ENCODE results near the gene TFF1. TPM values are rescaled to one million over a fixed set of nuclear protein-coding genes. Genes with fewer than 3 reads are reported as not detected.

Gene TFF1
- not detected for total RNA-seq

GRCh38 chr21:42366292-42367010 lies at the start of gene TFF1:
TSS of gene TFF1 (minus strand) at chr21:42366535. CDS start at chr21:42366495, 40 bp downstream.

GRCh38 chr21:42403611-42404231 lies 37.4 kb upstream of the TFF1 start, which contains the start of gene UBASH3A:
TSS of gene UBASH3A (plus strand) at chr21:42403902. CDS start at chr21:42403946, 44 bp downstream.

GRCh38 chr21:42395905-42396651 lies 29.7 kb upstream of the TFF1 start, which contains the start of gene TMPRSS3:
TSS of gene TMPRSS3 (minus strand) at chr21:42396052. CDS start at chr21:42395417, 635 bp downstream.

DNA sequence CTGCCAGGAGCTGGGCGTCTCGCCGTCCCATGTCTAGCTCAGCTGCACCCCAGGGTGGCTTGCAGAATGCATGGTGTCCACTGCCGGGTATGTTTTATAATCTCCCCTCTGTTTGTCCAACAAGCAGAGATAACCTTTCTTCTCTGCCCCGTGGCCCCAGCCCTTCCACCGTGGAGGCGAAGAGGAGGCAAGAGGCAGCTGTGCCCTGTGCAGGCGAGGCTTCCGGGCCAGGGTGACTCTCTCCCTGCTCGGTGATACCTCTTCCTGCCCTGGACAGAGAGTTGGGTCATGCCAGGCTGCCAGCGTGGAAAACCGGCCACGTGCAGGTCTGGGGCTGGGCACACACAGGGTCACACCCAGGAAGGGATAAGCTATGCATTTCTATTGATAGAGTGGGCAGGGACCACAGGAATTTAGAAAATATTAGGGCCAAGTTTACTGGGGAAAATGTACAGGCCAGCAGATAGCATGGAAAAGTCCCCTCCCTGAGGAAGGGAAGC lies 15.4 kb downstream of the TFF1 start, which contains the start of gene TFF2:
Gene TFF2 (minus strand): TSS at position 68 of the 500 bp plus-strand sequence. CDS start 37 bp downstream, at position 31.

GRCh38 chr21:42315296-42315891 lies 50.9 kb downstream of the TFF1 start, which contains the start of gene TFF3:
TSS of gene TFF3 (minus strand) at chr21:42315409. CDS start at chr21:42315374, 35 bp downstream.

Other genes starting within 250 kb of the TFF1 start
- 10 to 100 TPM; 14.0 to 16.3 TPM for gene ABCG1, start 147.4 kb downstream of the TFF1 start, total RNA-seq
- not detected for gene TFF3, start 51.1 kb downstream of the TFF1 start, total RNA-seq
- not detected for gene TFF2, start 15.5 kb downstream of the TFF1 start, total RNA-seq
- gene TMPRSS3, start 29.5 kb upstream of the TFF1 start, total RNA-seq, result 1 to 10 TPM; 5.1 to 5.2 TPM
- 10 to 100 TPM; 71.5 to 72.4 TPM for gene UBASH3A, start 37.4 kb upstream of the TFF1 start, total RNA-seq
- gene RSPH1, start 129.7 kb upstream of the TFF1 start, total RNA-seq, result not detected
- 10 to 100 TPM; 21.1 to 23.2 TPM for gene SLC37A1, start 147.3 kb upstream of the TFF1 start, total RNA-seq

Measured in activated naive CD4-positive, alpha-beta T cell treated with anti-CD3 and anti-CD28 coated beads, Interleukin-2, amount 10 ng/mL, durations not matched to agents 5 hours and 36 hours (primary cell).